Skeletal muscle cell (primary cell): ENCODE measurements around the gene SLC2A11.

ENCODE experiments used
- DNase-seq: peaks from one replicate; pipeline ENCODE4 v3.0.0-alpha.2; 2010; ENCODE audit warnings: low read depth
- H3K4me3 ChIP-seq: 2 replicates; pipeline ENCODE4 v1.5.1; 2011; ENCODE audit warnings: low read depth, mild to moderate bottlenecking, control low read depth, low read length, moderate library complexity

Gene SLC2A11

DNA sequence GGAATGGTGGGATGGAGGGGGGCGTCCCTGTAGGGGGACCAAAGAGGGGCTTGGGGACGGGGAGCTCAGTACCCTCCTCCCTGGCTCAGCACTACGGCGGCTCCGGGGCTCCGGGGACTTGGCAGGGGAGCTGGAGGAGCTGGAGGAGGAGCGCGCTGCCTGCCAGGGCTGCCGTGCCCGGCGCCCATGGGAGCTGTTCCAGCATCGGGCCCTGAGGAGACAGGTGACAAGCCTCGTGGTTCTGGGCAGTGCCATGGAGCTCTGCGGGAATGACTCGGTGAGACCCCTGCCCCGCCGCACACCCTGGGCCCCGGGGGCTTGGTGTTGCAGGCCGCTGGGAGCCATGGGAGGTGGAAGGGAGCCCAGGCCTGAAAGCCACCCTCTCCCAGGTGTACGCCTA lies 24.7 kb downstream of the SLC2A11 start:
- H3K4me3 ChIP-seq = no peak overlapping the region
- DNase-seq = no peak

DNA sequence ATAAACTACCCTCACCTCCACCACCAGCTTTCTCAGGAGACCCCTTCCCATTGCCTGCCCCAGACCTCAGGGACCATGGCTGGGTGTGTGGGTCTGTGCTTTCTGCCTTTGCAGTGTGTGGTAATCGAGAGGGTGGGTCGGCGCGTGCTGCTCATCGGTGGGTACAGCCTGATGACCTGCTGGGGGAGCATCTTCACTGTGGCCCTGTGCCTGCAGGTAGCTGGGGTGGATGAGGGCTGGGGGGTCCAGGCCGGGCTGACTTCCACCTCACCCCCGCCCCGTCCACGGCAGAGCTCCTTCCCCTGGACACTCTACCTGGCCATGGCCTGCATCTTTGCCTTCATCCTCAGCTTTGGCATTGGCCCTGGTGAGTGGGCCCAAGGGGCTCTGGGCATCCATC lies 26.0 kb downstream of the SLC2A11 start:
- DNase-seq = no peak
- H3K4me3 ChIP-seq = no peak overlapping the region

DNA sequence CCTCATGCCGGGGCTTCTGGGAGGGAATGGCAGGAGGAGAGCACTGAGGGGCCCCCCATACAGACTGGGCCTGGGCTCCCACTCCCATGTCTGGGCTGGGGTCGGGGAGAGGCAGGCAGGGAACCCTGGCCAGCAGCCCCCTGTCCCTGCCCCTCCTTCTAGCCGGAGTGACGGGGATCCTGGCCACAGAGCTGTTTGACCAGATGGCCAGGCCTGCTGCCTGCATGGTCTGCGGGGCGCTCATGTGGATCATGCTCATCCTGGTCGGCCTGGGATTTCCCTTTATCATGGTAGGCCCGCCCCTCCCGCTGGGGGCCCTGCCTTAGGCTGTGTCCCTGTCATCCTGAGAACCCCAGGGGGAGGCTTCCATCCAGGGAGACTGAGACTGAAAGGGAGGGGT lies 26.5 kb downstream of the SLC2A11 start:
- no peak overlapping the region for H3K4me3 ChIP-seq

DNA sequence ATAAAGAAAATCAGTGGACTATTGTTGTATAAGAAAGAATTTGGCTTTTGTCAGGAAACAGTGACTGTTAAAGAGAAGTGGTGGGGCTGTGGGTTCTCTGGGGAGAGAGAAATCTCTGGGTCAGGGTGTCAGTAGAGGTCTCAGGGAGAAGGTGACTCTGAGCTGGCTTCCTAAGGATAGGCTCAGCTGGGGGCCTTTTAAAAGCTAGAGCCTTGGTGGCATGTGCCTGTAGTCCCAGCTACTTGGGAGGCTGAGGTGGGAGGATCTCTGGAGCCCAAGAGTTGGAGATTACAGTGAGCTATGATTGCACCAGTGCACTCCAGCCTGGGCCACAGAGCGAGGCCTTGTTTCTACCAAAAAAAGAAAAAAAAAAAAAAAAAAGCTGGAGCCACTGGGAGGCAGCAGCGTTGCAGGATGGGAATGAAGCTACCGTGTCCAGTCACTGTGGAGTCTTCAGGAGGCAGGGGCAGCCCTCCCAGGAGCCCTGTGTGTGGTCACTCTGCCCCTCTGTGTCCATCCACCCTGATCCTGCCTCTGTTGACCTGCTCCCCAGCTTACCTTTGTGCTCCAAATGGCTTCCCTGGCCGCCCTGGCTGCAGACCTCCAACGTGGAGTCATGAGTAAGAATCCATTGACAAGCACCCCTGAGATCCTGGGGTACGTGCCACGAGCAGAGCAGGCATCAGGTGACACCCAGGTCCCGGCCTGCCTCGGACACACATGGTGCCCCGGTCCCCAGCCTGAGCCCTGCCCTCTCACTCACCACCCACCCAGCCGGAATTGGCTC lies 31.1 kb downstream of the SLC2A11 start:
- no peak for DNase-seq
- H3K4me3 ChIP-seq = no peak overlapping the region

More for the DNA sequence above, 26.5 kb downstream of the SLC2A11 start:
- no peak for DNase-seq

DNA sequence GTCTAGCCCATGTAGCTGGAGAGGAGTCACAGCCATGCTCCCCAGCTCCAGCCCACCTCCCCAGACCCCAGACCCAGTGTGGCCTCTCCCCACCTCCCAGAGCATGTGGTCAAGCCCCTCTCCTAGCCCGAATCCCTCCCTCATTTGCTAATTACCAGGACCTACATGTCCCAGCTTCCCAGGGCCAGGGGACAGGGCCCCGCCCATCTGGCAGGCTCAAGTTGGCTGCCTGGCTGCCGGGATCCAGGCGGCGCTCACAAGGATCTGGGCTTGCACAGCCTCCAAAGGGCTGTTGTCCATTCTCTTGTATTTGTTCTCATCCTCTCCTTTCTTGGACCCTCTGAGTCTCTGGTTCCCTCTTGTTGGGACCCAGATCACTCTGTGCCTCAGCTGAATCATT lies 31.9 kb downstream of the SLC2A11 start:
- H3K4me3 ChIP-seq = no peak overlapping the region
- no peak for DNase-seq

DNA sequence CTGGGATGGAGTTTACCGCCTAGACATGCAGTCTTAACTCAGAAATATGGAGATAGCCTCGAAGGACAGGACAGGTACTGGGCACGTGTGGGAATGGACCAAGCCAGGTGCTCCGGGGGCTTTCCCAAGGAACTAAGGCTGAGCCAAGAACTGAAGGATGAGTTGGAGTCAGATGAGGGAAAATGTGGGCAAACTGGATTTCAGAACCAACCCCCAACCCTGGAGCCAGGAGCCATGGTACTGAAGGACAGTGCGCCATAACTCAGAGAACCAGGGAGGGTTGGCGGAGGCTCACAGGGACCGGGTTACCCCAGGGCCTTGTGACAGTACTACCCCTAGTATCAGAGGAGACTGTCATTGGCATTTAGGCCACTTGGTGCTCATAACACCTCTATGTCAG lies 34.1 kb downstream of the SLC2A11 start:
- H3K4me3 ChIP-seq = no peak overlapping the region
- no peak for DNase-seq

DNA sequence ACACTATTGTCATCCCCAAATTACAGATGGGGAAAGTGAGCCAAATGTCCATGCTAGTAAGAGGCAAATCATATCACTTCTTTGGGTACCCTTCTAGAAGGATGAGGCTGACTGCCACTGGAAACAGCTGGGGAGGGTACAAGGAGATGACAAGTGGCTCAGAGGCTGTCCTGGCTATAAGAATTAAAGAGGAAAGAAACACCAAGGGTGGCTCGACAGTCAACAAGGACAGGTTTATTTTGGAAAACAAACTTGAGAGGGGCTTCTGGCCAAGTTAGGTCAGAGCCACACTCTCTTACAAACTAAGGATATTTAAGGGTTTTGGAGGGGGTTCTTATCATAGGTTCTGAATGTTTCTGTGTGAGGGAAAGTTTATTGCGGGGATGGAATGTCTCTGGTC lies 34.5 kb downstream of the SLC2A11 start:
- no peak for DNase-seq
- H3K4me3 ChIP-seq = no peak overlapping the region

DNA sequence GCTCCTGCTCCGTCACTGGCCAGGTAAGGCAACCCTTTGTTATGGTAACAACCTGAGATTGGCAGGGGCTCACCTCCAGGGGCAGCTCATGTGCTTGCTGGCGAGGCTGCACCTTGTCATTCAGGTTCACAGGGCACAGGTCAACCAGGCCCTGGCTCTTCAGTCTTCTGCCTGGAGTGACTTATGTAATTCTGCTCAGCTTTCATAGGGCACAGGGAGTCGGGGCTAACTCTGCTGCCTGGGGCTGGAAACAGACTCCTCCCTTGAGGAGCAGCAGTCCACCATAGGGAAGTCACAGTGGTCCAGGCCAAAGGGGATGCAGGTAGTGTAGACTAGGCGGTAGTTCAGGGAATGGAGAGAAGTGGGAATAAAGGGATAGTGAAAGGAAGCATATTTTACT lies 35.0 kb downstream of the SLC2A11 start:
- no peak for DNase-seq
- H3K4me3 ChIP-seq = no peak overlapping the region

DNA sequence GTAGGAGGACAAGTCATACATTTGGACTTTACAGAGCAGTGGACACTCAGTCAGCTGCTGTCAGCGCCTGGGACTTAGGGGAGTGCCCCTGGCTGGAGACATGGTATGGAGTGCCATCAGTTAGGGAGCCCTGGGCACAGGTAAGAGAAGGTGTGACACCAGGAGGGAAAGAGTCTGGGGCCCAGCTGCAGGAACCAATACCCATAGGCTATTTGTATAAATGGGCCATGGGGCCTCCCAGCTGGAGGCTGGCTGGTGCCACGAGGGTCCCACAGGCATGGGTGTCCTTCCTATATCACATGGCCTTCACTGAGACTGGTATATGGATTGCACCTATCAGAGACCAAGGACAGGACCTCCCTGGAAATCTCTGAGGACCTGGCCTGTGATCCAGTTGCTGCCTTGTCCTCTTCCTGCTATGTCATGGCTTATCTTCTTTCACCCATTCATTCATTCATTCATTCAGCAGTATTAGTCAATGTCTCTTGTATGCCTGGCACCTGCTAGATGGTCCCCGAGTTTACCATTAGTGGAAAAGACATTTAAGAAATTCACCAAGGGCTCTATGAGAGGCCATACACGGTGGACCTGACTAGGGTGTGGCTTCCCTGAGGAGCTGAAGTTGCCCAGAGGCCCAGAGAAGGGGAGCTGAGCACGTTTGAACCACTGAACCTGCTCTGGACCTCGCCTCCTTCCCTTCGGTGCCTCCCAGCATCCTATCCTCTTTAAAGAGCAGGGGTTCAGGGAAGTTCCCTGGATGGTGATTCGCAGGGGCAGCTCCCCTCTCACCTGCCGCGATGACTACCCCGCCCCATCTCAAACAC lies 35.7 kb downstream of the SLC2A11 start:
- peak overlapping the region; percentile 75 for H3K4me3 ChIP-seq
- DNase-seq = no peak

DNA sequence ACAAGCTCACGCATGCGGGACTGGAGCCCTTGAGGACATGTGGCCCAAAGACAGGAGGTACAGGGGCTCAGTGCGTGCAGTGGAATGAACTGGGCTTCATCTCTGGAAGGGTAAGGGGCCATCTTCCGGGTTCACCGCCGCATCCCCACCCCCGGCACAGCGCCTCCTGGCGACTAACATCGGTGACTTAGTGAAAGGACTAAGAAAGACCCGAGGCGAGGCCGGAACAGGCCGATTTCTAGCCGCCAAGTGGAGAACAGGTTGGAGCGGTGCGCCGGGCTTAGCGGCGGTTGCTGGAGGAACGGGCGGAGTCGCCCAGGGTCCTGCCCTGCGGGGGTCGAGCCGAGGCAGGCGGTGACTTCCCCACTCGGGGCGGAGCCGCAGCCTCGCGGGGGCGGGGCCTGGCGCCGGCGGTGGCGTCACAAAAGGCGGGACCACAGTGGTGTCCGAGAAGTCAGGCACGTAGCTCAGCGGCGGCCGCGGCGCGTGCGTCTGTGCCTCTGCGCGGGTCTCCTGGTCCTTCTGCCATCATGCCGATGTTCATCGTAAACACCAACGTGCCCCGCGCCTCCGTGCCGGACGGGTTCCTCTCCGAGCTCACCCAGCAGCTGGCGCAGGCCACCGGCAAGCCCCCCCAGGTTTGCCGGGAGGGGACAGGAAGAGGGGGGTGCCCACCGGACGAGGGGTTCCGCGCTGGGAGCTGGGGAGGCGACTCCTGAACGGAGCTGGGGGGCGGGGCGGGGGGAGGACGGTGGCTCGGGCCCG lies 36.5 kb downstream of the SLC2A11 start, which contains the start of gene MIF:
TSS of gene MIF (plus strand) at position 439 of the 765 bp plus-strand sequence. CDS start at position 531, 92 bp downstream.
- peak within 1 kb of the TSS; percentile 75 for H3K4me3 ChIP-seq
- DNase-seq = peak; percentile 81

DNA sequence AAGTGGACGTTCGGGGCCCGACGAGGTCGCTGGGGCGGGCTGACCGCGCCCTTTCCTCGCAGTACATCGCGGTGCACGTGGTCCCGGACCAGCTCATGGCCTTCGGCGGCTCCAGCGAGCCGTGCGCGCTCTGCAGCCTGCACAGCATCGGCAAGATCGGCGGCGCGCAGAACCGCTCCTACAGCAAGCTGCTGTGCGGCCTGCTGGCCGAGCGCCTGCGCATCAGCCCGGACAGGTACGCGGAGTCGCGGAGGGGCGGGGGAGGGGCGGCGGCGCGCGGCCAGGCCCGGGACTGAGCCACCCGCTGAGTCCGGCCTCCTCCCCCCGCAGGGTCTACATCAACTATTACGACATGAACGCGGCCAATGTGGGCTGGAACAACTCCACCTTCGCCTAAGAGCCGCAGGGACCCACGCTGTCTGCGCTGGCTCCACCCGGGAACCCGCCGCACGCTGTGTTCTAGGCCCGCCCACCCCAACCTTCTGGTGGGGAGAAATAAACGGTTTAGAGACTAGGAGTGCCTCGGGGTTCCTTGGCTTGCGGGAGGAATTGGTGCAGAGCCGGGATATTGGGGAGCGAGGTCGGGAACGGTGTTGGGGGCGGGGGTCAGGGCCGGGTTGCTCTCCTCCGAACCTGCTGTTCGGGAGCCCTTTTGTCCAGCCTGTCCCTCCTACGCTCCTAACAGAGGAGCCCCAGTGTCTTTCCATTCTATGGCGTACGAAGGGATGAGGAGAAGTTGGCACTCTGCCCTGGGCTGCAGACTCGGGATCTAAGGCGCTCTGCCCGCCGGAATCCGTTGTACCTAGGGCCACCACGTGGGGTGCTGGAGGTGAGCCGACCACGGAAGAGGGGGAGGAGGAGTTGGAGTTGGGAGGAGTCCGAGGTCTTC lies 37.3 kb downstream of the SLC2A11 start:
- DNase-seq = peak; percentile 66
- peak overlapping the region; percentile 75 for H3K4me3 ChIP-seq

DNA sequence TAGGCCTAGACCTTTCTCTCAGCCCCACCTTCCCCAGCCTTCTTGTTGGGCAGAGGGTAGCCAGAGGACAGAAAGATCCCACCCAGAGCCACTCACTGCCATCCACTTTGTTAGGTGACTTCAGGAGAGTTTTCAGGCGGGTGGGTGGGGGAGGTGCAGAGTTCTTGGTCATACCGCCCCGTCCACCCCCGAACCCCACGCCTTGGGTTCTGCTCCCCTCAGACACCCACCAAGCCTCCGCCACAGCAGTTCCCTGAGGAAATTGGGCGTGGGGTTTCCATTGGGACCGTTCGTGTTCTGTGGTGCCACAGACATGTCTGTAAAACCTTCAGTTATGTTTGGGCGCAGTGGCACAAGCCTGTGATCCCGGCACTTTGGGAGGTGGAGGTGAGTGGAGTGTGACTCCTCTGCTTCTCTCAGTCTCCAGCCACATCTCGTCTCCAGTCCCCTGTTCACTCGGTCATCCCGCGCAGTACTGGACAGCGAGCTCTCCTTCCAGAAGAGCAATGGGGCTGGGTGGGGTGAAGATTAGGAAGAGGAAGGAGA lies 38.0 kb downstream of the SLC2A11 start:
- DNase-seq = no peak

DNA sequence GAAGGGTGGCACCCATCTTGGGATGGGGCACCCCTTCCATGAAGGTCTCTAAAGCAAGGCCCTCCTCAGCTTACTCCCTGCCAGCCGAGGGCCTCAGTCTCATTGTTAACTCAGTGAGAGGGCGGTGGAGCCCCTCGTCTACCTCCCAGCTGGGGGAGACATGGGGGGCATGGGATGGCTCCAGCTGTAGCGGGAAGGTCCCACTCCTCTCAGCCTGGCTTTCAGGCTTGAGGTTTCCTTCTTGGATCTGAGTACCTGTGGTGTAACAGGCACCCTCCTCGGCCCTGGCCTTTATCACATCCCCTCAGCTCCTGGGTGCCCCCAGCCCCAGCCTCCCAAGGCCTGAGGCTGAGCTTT lies 38.5 kb downstream of the SLC2A11 start:
- DNase-seq = no peak
- H3K4me3 ChIP-seq = peak overlapping the region; percentile 75

More for the DNA sequence above, 38.0 kb downstream of the SLC2A11 start:
- peak overlapping the region; percentile 75 for H3K4me3 ChIP-seq

DNA sequence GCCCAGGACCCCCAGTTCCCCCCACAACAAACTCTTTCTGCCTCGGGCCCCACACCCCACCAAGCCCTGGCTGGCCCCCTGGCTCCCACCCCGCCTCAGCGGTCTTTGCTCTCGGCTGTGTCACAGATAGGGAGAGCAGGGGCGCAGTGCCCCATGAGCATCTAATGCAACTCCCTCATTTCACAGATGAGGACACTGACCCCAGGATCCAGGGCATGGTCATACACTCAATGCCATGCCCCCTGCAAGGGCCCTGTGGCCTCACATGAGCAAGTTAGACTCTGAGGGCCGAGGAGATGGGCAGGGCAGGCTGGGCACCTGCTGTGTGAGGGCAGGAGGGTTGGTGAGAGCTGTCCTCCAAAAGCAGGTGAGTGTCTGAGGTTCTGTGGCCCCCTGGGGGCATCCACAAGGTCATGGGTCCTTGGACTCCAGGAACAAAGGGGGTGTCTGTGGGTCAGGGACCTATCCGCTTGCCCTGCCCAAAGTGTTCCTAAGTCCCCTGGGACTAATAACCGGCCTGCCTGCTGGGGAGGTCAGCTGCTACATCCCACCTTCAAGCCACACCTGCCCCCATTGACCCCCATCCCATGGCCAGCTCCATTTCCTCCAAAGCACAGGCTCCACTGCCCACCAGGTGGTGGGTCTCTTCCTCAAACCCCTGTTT lies 39.0 kb downstream of the SLC2A11 start:
- no peak for DNase-seq
- no peak overlapping the region for H3K4me3 ChIP-seq

DNA sequence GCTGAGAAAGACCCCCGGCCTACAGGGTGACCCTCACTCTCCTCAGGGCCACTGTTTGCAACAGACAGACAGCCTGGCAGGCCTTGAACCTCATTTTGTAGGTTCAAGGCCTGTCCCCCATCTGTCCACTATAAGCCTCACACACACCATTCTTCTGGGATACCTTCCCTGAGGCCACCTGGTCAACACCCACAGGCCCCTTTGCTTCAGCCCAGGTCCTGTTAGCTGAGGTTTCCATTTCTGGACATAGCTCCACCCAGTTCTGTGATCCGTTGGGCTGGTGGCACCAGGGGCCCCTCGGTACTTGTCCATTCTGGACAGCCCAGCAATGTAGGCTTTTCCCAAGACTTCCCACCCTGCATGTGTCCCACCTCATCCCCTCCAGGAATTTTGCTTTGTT lies 39.6 kb downstream of the SLC2A11 start:
- H3K4me3 ChIP-seq = no peak overlapping the region
- DNase-seq = no peak

DNA sequence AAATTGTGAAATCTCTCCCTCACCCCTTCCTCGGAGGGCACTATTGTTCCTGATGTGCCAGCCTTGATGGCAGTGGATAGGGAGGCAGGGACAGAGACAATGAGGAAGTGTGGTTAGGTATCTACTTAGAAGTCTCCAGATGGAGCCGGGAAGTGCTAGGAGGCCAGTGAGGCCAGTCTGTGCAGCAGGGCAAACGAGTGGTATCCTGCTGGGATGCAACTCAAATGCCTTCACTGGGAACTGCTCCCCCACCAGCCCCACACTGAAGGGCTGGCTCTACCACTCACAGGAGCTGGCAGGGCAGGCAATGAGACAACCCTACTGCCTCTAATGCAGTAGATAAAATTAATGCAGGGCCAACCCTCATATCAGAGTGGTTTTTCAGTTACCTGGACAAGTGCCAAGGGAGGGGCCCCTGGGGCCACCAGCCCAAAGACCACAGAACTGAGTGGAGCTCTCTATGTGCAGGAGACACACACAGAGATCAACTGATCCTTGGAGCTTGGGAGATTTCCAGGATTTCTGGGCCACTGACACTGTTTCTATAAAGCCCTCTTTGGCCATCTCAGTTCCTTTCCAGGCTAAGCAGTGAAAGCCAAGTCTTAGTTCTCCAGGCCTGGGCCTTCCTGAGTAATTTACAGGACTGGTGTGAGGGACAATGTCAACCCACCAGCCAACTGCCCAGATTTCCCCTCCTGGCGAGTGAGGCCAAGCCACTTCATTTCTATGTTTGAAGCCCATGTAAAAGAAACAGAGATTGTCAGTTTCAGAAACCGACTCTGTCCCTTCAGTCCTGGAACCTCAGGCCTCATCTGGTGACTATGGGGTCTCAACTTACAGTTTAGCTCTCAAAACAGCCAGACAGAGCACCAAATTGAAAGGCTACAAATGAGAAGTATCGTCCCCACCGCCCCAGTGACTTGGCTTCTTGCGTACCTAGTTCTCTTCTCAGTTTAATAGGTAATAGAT lies 40.6 kb downstream of the SLC2A11 start:
- DNase-seq = no peak
- H3K4me3 ChIP-seq = no peak overlapping the region

DNA sequence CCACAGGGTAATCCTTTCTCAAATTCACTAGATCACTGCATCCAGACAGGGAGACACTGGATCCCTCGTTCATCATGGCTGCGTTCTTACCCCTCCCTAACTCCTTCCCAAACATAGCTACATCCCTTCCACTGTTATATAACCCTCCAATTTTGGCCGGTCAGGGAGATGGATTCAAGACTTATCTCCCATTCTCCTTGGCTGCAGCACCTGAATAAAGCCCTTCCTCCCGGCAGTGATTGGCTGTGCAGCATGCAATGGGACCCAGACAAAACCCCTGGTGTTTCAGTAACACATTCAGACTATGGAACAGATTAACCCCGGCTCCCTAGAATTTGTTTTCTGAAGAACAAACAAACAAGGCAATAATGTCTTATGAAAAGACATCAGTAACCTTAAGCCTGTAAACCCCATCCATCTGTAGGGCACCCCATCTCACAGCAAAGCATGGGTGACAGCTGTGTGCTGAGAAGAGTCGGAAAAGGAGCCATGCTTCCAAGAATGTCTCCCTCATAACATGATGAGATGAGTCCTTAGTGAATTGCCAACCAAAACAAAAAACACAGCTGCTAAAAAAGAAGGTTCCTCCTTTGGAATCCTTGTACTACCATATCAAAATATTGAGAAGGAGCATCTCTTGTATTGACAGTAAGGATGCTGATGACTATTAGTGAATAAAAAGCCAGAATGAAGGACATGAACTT lies 41.5 kb downstream of the SLC2A11 start:
- H3K4me3 ChIP-seq = no peak overlapping the region

More for the DNA sequence above, 41.5 kb downstream of the SLC2A11 start:
- no peak for DNase-seq
